ENCODE results near the gene ARHGEF2. TPM values are rescaled to one million over a fixed set of nuclear protein-coding genes. Genes with fewer than 3 reads are reported as not detected.
A peak's percentile ranks its signal among the peaks of the same experiment; 100 is the strongest.

Gene ARHGEF2
- total and polyA plus RNA-seq, 2 donors (not counting 3 experiments of a cell fraction or from before 2014, with no cell fraction given): 59.2 to 118 TPM

DNA sequence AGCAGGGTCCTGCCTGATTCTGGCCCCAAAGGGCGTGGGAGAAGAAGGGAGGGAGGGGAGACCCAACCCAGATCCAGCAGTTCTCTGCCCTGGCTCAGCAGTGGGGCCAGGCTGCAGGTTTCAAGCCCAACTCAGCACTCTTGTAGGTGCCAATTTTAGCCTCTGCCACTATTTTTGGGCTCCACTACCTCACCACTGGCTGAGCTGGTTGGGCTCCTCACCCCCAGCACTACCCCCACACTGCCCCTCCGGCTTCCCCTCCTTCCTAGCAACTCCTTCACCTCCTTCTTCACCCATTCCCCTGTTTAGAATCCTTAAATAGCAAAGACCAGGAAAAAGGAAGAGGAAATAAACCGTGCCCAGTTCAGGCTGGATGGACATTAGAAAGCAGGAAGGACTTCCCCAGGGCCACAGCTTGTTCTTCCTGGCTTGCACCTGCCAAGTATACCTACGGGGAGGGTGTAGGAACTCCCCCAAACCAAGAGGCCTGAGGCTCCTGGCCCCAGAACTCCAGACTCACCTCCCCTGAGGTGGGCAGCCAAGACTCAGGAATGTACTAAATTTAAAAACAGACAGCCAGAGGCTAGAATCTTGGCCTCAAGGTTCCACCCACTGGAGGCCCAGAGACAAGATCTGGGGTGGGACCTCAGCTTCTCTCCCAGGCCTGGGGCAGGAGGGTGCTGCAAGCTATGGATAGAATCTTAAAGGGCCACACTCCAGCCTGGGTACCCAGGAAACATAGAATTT is 1.4 kb upstream of the ARHGEF2 start:
- BruUV-seq (replicated peaks): no TSS peak

GRCh38 chr1:155978973-155979429 is 654 bp upstream of the ARHGEF2 start:
- FAIRE-seq: peak; percentile 54

More for the DNA sequence above, 1.4 kb upstream of the ARHGEF2 start:
- intact Hi-C loops (cut with micrococcal nuclease): no loop called here
- no peaks in the 10 kb centered on the region for H3K27me3 ChIP-seq (ENCODE audit: control insufficient read depth in 2 of 2, insufficient read depth in 2 of 2, low read length in 2 of 2)
- no peak overlapping the region for H2AFZ ChIP-seq (ENCODE audit: low read depth, low read length)
- no peaks in the 10 kb centered on the region for H3K36me3 ChIP-seq (ENCODE audit: control insufficient read depth in 2 of 2, extremely low read depth in 1 of 2, insufficient read depth in 2 of 2, low read length in 2 of 2)
- TF ChIP-seq GATA2 (IDR thresholded peaks at IDR 0.05; ENCODE audit: insufficient read depth, insufficient read length, low read depth, low read length): no peak
- no peak overlapping the region for H3K9ac ChIP-seq (replicated peaks; ENCODE audit: extremely low read depth, insufficient read depth, low read length)
- POLR2A ChIA-PET: no interaction called here
- dilution Hi-C loops (cut with MboI; ENCODE audit: extremely low pct_ligation_motif_present, low sequenced_read_pairs): no loop called here
- no peak overlapping the region for H3K4me3 ChIP-seq (replicated peaks in 1 of 3; ENCODE audit: insufficient read depth in 1 of 3, low read depth in 1 of 3, low read length in 3 of 3)
- H3K27ac ChIP-seq (ENCODE audit: insufficient read depth, low read depth, low read length): peak overlapping the region; percentile 55
- H3K9me1 ChIP-seq (replicated peaks; ENCODE audit: control insufficient read depth, extremely low read depth, insufficient read depth, low read length): no peaks in the 10 kb centered on the region
- peaks cover 43% of the 10 kb centered on the region for H3K79me2 ChIP-seq (ENCODE audit: control insufficient read depth, insufficient read depth, low read length)
- CTCF ChIA-PET: interaction anchor here (1.3 to 12.1 kb wide), 5 partner anchors 9 to 47 kb away, joined by 4 to 138 read pairs (median 8); partner anchors contain the start of gene KHDC4
- H3K4me1 ChIP-seq (ENCODE audit: control insufficient read depth, extremely low read depth, insufficient read depth, low read length): peaks cover 63% of the 10 kb centered on the region
- FAIRE-seq: peak; percentile 35
- H4K20me1 ChIP-seq (replicated peaks; ENCODE audit: control insufficient read depth, extremely low read depth, insufficient read depth, low read length): no peaks in the 10 kb centered on the region
- H3K4me2 ChIP-seq (ENCODE audit: insufficient read depth, low read length): peak overlapping the region; percentile 63
- no peak for DNase-seq (ENCODE audit: low read depth, low spot score)
- H3K9me3 ChIP-seq (replicated peaks; ENCODE audit: control insufficient read depth, insufficient read depth, low read length): no peaks in the 10 kb centered on the region

More at GRCh38 chr1:155978973-155979429, 654 bp upstream of the ARHGEF2 start:
- TSS peak; percentile 55 for BruUV-seq (replicated peaks)
- TF ChIP-seq EZH2 (IDR thresholded peaks at IDR 0.05; ENCODE audit: borderline replicate concordance, low read depth, low read length, severe bottlenecking) (no peak), FOS (IDR thresholded peaks at IDR 0.05; ENCODE audit: borderline replicate concordance, insufficient read depth, low read length) (no peak), MAX (IDR thresholded peaks at IDR 0.05; ENCODE audit: insufficient read depth, insufficient read length) (no peak), JUN (IDR thresholded peaks at IDR 0.05; ENCODE audit: borderline replicate concordance, insufficient read depth, insufficient read length, low read depth) (no peak), POLR2A (IDR thresholded peaks at IDR 0.05; ENCODE audit: low read depth, low read length) (no peak), POLR2AphosphoS5 (IDR thresholded peaks at IDR 0.05; ENCODE audit: insufficient read depth, low read depth, low read length) (no peak), MYC (IDR thresholded peaks at IDR 0.05; ENCODE audit: low read depth, low read length) (no peak), GATA2 (IDR thresholded peaks at IDR 0.05; ENCODE audit: insufficient read depth, insufficient read length, low read depth, low read length) (no peak)
- TF ChIP-seq, protein P1, sequence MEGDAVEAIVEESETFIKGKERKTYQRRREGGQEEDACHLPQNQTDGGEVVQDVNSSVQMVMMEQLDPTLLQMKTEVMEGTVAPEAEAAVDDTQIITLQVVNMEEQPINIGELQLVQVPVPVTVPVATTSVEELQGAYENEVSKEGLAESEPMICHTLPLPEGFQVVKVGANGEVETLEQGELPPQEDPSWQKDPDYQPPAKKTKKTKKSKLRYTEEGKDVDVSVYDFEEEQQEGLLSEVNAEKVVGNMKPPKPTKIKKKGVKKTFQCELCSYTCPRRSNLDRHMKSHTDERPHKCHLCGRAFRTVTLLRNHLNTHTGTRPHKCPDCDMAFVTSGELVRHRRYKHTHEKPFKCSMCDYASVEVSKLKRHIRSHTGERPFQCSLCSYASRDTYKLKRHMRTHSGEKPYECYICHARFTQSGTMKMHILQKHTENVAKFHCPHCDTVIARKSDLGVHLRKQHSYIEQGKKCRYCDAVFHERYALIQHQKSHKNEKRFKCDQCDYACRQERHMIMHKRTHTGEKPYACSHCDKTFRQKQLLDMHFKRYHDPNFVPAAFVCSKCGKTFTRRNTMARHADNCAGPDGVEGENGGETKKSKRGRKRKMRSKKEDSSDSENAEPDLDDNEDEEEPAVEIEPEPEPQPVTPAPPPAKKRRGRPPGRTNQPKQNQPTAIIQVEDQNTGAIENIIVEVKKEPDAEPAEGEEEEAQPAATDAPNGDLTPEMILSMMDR (IDR thresholded peaks at IDR 0.05; ENCODE audit: extremely low read depth in 1 of 2, insufficient read depth in 1 of 2, low read depth in 1 of 2, low read length in 2 of 2): no peak
- no peaks in the 10 kb centered on the region for H3K27me3 ChIP-seq (ENCODE audit: control insufficient read depth in 2 of 2, insufficient read depth in 2 of 2, low read length in 2 of 2)
- H3K79me2 ChIP-seq (ENCODE audit: control insufficient read depth, insufficient read depth, low read length): peaks cover 51% of the 10 kb centered on the region
- DNase-seq (ENCODE audit: low read depth, low spot score): no peak
- H3K4me3 ChIP-seq (replicated peaks in 1 of 3; ENCODE audit: insufficient read depth in 1 of 3, low read depth in 1 of 3, low read length in 3 of 3): peak overlapping the region; percentile 43 to 80 (median 76)
- no peaks in the 10 kb centered on the region for H3K36me3 ChIP-seq (ENCODE audit: control insufficient read depth in 2 of 2, extremely low read depth in 1 of 2, insufficient read depth in 2 of 2, low read length in 2 of 2)
- H3K9me3 ChIP-seq (replicated peaks; ENCODE audit: control insufficient read depth, insufficient read depth, low read length): no peaks in the 10 kb centered on the region
- CTCF ChIA-PET: interaction anchor here (0.8 to 12.1 kb wide), 9 partner anchors 9 to 88 kb away, joined by 3 to 138 read pairs (median 15); partner anchors contain the start of genes KHDC4 and RXFP4
- H3K27ac ChIP-seq (ENCODE audit: insufficient read depth, low read depth, low read length): peak overlapping the region; percentile 55
- no peaks in the 10 kb centered on the region for H4K20me1 ChIP-seq (replicated peaks; ENCODE audit: control insufficient read depth, extremely low read depth, insufficient read depth, low read length)
- H3K9me1 ChIP-seq (replicated peaks; ENCODE audit: control insufficient read depth, extremely low read depth, insufficient read depth, low read length): no peaks in the 10 kb centered on the region
- dilution Hi-C loops (cut with MboI; ENCODE audit: extremely low pct_ligation_motif_present, low sequenced_read_pairs) (no loop called here), intact Hi-C loops (cut with micrococcal nuclease) (no loop called here)
- peak overlapping the region; percentile 63 for H3K4me2 ChIP-seq (ENCODE audit: insufficient read depth, low read length)
- peak overlapping the region; percentile 57 for H2AFZ ChIP-seq (ENCODE audit: low read depth, low read length)
- H3K4me1 ChIP-seq (ENCODE audit: control insufficient read depth, extremely low read depth, insufficient read depth, low read length): peaks cover 68% of the 10 kb centered on the region
- H3K9ac ChIP-seq (replicated peaks; ENCODE audit: extremely low read depth, insufficient read depth, low read length): peak overlapping the region; percentile 84
- POLR2A ChIA-PET: interaction anchor here (0.7 to 1.2 kb wide), 3 partner anchors 11 to 254 kb away, joined by 3 to 5 read pairs (median 4); no protein-coding TSS in a partner anchor

Data from endothelial cell of umbilical vein (primary cell).